SKM-1 treated with dmso at 0.1 percent for 144 hours (cell line): ENCODE data around the gene PTTG2.
A peak's percentile ranks its signal among the peaks of the same experiment; 100 is the strongest.
"Not testable (repeated sequence)": the region's sequence is repeated elsewhere in the genome, so short reads cannot be mapped to it uniquely, and the experiment has no call there.

Experiments
- DNase-seq: peaks from one replicate; lab custom pipeline; 2025; ENCODE audit not compliant: unreplicated experiment; lab: John Stamatoyannopoulos, UW

Gene PTTG2

DNA sequence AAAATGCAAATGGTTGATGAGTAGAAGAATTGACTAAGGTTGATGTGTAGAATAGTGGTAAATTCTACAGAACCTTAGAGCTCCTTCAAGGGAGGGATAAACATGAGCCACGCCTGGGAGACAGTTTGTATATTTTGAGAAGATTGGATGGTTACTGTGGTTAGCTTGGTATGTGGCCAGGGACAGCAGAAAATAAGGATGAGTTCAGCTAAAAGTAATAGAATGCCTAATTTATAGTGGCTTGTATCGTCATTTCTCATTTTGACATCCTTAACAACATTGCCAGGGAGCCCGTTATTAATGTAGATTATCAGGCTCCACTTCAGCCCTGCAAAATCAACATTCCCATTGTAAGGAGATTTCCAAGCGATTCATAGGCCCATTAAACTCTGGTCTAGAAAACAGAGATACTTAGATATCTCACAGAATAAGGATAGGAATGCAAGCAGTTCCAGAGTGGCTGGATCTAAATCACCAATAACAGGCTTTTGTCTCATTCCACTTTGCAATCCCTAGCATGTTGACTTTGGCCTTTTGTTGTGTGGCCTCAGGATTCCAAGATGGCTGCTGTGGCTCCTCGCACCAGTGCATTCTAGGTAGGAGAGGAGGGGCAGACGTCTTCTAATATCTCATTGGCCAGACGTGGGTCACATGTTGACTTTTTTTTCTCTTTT is 6.4 kb upstream of the PTTG2 start:
- DNase-seq = no peak

DNA sequence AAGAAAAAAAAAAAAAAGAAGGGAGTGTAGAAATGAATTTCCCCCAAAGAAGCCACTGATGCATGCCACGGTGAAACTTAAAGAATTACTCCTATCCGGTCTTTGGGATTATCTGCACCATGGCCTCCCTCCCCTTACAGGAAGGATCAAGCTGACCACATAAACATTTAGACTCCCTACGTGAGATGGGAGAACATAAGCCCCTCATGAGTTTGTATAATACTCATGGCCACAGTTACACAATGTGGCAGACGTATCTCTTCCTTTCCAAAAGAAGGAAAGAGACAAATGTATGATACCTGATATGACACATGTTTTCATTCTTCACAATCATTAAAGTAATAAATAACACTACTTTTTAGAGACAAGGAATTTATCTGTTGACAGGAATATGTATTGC is 3.3 kb upstream of the PTTG2 start:
- DNase-seq = no peak

DNA sequence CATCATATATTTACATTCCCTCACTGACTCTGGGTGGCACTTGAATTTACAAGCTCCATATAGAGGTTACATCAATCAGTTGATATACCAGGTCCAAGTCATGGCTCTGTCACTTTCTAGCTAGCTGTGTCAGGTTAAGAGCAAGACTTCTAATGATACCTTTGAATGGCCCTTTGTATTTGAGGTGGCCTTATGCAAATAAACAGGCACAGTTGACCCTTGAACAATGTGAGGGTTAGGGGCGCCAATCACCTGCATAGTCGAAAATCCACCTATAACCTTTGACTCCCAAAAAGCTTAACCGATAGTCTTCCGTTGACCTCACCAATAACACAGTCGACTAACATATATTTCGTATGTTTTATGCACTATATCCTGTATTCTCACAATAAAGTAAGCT is 1.3 kb upstream of the PTTG2 start:
- no peak for DNase-seq

DNA sequence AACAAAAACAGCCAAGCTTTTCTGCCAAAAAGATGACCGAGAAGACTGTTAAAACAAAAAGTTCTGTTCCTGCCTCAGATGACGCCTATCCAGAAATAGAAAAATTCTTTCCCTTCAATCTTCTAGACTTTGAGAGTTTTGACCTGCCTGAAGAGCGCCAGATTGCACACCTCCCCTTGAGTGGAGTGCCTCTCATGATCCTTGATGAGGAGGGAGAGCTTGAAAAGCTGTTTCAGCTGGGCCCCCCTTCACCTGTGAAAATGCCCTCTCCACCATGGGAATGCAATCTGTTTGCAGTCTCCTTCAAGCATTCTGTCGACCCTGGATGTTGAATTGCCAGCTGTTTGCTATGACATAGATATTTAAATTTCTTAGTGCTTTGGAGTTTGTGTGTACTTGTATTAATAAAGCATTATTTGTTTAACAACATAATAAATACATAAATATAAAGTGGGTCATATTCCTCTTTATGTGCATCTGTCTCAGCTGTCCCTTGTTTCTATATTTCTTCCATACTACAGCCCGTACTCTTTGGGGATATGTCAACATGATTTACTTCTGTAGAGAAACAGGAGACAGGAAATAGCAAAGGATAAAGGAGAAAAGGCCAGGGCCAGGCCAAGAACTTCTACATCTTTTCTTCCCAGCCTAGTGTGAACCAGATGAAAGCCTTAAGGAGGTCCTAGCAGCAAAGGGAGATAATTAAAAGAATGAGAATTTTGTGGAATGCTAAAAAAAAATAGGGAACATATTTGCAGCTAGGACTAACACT is 667 bp downstream of the PTTG2 start:
- no peak for DNase-seq

DNA sequence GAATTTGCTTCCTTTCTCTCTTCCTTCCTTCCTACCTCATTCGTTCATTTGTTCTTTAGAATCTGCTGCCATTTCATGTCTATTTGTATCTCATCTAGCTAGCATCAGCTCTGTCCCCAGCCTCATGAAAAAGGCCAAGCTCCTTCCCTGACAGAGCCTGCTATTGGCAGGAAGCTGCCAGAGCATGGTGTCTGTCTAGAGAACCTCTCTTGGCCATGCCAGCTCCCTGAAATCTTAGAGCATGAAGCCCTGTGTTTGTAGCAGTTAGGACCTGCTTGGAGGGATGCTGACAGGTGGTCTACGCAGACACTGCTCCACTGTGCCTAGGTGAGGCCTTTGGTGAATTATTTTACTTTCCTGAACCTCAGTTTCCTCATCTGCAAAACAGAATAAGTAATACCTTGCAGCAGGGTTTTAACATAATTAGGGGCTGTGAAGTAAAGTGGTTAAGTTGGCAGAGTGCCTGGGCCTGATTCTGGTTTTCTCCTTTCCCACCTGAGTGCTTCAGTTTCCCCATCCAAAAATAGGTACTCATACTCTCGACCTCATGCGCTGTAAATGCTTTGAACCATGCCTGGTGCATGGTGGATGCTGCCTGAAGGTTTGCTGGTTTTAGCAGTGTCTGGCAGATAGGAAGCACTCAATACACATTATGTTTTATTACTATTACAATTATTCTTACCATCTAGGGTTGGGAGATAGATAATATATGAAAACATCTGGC is 4.7 kb downstream of the PTTG2 start:
- no peak for DNase-seq

DNA sequence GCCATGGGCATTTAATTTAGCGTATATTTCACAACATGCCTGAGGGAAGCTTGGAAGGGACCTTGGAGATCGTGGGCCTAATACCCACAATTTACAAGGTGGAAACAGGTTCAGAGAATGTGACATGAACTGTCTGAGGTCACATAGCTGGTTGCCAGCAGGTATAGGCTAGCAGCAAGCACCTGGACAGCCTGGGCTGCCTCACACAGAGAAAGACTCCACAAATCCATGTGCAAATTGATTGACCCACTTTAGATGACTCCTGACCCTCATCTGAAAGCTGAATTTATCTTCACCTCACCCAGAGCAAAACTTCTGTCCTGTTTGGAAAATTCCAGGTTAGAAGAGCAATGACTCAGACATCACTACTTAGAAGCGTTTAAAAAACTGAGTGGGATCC is 5.8 kb downstream of the PTTG2 start:
- DNase-seq = no peak

DNA sequence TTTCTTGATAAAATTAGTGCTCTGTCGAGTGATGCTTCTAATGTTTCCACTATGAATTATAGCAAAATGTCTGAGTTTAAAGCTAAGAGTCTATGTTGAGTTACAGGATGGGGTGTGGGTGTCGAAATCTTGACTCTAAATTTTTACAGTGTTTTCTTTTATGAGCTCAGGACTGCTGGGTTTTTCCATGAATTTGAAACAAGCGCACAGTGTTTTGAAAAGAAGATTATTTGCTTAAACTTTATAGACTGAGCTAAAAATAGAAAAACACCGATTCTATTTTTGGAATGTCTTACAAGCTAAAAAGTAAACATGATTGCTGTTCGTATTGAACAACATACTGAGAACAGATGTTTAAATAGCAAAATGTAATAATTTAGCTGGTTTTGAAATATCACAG is 7.5 kb downstream of the PTTG2 start:
- DNase-seq = no peak

DNA sequence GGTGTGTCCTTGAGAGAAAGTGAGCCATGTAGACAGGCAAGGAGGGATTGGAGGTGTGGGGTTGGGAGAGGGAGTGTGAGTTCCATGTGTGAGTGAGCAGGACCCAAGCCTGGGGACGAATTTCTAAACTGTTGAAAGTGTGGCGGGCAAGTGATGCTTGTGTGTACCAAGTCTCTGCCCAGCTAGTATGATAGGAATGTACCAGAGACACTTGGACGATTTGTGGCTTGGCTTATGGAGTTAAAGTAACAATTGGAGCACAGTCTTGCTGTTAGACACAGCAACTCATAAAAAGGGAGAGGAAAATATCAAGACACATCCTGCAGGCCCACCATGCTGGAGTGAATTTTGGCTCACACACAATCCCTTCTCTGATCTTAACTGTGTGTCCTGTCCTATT is 8.5 kb downstream of the PTTG2 start:
- DNase-seq = no peak

DNA sequence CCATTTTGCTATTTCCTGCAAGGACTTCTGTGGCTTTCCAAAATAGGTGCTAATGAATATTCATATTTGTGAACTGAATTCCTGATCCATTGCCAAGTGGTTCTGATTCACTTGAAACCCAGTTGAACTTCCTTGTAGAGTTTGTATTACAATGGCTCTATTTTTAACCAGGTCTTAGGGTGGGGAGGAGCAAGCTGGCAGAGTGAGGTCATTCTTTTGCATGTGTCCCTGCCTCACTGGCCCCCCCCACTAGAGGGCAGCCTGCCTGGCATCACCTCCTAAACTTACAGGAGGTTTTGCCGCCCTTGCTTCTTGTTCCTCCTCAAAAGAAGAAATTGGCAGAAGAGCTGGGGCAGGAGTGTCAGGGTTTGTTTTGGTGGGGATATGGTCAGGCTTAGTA is 10.5 kb downstream of the PTTG2 start:
- DNase-seq = peak; percentile 68

DNA sequence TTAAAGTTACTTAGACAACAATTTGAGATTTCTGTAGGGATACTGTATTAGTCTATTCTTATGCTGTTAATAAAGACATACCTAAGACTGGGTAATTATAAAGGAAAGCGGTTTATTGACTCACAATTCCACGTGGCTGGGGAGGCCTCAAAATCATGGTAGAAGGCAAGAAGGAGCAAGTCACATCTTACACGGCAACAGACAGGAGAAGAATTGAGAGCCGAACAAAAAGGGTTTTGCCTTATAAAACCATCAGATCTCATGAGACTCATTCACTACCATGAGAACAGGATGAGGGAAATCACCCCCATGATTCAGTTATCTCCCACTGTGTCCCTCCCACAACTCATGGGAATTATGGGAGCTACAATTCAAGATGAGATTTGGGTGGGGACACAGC is 11.0 kb downstream of the PTTG2 start:
- DNase-seq = no peak

DNA sequence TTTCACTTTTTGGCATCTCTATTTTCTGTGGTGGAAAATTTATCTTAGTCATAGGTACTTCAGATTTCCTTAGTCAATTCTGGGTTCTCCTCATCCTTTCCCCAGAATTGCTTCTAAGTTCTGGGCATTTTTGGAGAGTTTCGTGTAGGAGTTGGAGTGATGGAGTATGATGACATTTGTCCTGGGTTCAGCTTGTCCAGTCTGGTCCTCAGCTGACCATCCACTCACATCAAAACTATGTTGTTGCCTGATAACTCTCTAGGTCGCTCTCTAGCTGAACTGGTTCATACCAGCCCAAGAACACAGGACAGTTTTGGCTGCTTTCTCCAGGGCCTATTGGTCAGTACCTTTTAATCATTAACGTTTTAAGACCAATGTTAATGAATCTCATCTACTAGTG is 13.2 kb downstream of the PTTG2 start:
- no peak for DNase-seq

DNA sequence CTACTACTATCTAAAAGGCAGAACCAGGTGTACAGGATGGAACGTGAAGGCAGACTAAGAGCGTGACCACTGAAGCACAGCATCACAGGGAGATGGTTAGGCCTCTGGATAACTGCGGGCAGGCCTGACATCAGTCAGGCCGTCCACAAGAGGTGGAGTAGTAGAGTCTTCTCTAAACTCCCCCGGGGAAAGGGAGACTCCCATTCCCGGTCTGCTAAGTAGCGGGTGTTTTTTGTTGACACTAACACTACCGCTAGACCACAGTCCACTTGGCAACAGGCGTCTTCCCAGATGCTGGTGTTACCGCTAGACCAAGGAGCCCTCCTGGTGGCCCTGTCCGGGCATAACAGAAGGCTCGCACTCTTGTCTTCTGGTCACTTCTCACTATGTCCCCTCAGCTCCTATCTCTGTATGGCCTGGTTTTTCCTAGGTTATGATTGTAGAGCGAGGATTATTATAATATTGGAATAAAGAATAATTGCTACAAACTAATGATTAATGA is 15.2 kb downstream of the PTTG2 start:
- DNase-seq = not testable (repeated sequence)

DNA sequence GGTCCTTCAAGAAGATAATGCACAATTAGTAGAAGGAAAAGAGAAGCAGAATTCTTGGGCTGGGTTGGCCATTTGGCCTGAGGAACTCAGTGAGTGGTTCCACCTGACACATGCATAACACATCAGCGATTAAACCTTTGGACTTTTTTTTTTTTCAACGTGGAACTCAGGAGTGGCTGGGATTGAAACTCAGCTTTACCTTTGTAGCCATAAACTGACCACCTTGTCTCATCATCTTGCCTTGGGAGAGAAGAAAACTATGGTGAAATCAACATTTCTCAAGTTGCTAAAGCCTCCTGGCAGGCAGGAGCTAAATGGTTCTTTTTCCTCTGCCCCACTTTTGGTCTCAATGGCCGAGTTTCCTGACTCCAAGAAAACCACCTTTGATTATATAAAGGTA is 16.3 kb downstream of the PTTG2 start:
- no peak for DNase-seq

DNA sequence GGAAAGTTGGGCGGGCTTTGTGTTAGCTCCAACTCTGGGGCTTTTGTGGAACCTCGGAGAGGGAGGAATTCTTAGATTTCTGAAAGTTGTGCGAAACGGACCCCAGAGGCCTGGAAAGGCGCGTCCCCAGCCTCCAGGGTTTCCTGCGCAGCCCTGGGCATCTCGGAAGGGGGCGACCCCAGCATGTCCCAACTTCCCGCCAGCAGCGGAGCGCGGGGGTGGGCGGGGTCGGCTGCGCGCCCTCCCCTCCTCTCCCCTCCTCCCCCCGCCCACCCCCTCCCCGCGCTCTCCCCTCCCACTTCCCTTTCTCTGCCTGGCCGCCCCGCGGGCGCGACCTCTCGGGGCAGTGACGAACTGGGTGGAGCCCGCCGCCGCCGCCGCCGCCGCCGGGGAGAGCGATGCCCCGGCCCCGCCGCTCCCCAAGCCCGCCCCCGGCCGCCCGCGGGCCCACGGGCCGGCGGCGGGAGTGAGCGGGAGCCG is 16.8 kb downstream of the PTTG2 start:
- peak; percentile 71 for DNase-seq

DNA sequence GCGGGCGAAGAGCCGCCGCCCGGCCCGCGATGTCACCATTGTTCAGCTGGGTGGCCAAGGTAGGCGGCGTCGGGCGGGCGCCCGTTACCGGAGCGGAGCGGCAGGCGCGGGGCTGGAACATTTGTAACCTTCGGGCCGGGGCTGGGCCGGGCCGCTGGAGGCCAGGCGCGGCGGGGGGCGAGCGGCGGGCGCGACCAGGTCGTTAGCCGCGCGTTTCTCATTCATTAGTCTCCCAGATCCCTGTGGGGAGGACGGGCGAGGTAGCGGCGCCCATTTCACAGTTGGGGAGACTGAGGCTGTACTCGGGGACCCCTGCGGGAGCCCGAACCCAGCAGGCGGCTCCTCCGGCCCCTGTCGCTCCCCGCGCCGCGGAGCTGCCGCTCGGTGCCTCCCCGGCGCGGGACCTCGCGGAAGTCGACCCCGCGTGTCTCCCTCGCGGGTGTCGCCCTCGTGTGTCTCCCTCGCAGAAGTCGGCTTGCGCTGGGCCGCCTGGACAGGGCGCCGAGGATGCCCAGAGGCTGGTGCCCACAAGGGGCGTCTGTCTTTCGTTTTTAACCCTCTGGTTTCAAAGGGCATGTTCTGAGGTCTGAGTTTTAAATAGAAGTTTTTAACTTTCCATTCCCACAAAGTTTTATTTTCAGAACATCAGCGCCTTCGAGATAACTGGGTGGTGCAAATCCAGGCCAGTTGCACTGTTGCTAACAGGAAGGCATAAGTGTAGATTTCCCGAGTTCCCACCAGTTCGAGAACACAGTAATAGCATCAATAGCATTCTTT is 17.5 kb downstream of the PTTG2 start:
- DNase-seq = peak; percentile 62

DNA sequence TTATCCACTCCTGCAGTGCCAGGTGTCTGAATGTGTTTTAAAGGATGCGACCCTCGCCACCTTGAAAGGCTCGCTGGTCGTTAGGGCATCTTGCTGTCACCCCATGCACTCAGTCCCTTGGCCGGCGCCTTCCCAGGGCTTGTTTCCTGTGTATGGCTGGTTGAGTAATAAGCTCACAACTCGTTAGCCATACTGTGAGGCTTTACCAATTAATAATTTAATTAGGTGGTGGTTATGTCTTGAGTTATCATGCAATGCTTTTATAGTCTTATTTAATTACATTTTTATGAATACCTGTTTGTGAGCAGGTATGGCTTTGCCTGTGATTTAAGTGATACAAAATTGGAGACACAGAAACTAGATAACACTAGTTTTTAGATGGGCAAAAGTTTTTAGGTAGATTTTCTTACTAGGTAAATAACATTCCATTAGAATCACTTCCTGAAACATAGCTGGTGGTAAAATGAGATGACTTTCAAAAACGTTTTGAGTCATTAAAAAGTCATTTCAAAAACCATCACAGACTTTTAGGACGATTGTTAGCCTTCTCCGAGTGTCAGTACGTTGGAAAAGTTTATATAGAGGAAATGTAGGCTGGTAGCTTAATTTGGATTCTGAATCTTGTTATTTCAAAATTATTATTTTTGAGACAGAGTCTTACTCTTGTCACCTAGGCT is 18.2 kb downstream of the PTTG2 start:
- DNase-seq = peak; percentile 56

DNA sequence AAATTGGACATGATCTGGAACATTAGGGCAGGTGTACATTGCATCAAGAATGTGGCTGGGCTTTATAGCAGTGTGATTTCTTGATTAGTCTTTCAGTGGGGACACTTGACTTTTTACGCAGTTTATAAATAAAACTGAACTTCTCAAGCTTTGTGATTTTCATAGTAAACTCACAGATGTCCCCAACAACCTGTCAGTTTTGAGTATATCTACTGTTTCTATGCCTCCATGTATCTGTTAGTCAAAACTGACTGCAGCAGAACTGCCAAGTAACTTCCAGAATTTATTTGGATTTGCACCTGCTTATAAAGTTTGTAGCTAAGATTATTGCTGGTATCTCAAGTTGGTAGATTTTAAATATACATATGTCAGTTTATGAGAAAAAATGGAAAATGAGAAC is 20.0 kb downstream of the PTTG2 start:
- no peak for DNase-seq

DNA sequence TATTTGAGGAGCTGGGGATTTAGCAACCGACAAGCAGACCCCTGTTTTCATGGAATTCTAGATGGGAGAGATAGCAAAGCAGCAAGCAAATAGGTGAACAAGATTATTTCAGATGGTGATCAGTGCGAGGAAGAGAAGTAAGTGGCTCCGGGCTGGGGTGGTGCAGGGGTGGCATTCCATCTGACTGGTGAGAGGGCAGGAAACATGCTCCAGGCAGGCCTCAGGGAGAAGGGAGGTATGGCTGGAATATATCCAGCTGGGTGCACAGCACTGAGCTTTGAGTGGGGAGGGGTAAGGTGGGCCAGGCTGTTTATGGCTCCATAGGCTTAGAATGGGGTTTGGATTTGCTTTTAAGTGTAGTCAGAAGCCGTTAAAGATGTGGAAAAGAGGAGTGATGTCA is 21.2 kb downstream of the PTTG2 start:
- no peak for DNase-seq

DNA sequence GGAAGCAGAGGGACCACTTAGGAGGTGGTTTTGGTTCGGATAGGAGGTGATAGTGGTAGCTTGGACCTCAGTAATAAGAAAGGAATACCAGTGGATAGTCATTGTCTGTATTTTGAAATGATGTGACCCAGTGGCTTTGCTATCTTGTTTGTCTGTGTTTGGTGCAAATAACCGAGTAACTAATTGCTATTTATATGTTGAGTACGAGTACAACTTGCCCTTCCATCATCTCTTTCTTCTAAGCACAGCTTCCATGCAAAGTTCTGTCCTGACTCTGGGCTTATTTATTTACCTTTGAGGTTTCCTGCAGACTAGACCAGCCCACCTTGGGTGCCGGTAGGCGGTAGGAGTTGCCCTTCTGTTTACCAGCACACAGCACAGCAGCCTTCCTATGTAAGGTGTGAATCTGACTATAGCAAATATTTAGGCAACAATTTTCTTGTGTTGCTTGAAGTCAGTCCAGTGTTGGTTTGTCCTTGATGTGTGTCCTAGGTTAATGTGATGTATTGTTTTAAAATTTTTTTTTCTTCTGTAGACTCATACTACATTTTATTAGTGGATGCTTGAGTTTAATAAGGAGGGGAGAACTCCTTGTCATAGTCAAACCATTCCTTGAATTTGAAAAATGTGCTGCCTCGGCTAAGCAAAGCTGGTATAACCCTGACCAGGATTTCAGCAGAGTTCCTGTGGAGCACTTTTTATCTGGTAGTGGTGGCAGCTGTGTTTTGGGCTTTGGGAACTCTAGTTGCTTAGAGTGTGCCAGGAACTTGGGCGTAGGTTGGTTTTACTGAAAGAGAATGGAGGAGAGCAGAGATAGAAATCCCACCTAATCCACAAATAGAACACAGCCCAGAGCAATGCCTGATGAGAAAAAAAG is 21.9 kb downstream of the PTTG2 start:
- no peak for DNase-seq

DNA sequence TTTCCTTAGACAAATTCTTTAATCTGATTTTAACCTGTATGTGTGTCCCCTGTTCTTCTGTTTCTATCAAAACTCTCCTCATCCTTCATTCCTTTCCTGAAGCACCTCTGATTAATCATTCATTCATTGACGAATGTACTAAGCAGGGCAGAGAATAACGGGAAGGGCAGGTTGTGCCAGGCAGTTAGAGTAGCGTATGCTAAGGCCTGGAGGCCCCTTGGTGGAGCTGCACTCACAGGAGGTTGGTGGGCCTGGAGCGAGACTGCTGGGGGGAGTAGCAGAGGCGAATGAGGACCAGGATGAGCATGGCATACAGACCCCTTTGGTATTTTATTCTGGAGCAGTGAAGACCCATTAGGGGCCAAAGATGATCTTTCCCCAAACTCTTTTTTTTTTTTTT is 22.5 kb downstream of the PTTG2 start:
- DNase-seq = no peak
